GM12878 (cell line): ENCODE measurements around the gene CLCN2. TPM values are rescaled to one million over a fixed set of nuclear protein-coding genes. Genes with fewer than 3 reads are reported as not detected.

ENCODE experiments used
- ATAC-seq: fragments of 200-7000 bp; cut with Tn5 transposase; 3 replicates; pipeline ENCODE4 v1.9.1; 2020; ENCODE audit warnings: mild to moderate bottlenecking, moderate library complexity
- BruUV-seq: library from RNA; stranded (reverse); fragments of 400-500 nt; replicated peaks from 2 replicates; lab custom pipeline; 2021; lab: Mats Ljungman, UMichigan
- CTCF ChIA-PET: fragments of 300-600 bp; sonication (Branson Sonifier 250); formaldehyde crosslinking; extraction: SDS; loops from one replicate; lab custom pipeline; 2021; ENCODE audit warnings: inconsistent platforms; lab: Yijun Ruan, JAX
- POLR2A ChIA-PET: fragments of 350-600 bp; formaldehyde crosslinking; extraction: SDS; loops from one replicate; lab custom pipeline; 2021; ENCODE audit warnings: inconsistent platforms; lab: Charles Lee
- RAD21 ChIA-PET: fragments of 300-600 bp; sonication (Branson Sonifier 250); formaldehyde crosslinking; loops from one replicate; lab custom pipeline; 2023; ENCODE audit warnings: antibody characterized with exemption; ENCODE audit not compliant: unreplicated experiment; lab: Charles Lee
- SMC1A ChIA-PET: fragments of 300-600 bp; sonication (Branson Sonifier 250); formaldehyde crosslinking; loops from one replicate; lab custom pipeline; 2023; ENCODE audit not compliant: unreplicated experiment, uncharacterized antibody; lab: Charles Lee
- DNase-seq: peaks from one replicate; pipeline ENCODE4 v3.0.0-alpha.2; 2011; ENCODE audit warnings: low read depth, low spot score
- FAIRE-seq: peaks from 3 replicates; lab custom pipeline; 2011; peaks lifted over from hg19 to GRCh38; lab: Jason Lieb, UNC
- H2AFZ ChIP-seq: 2 replicates; pipeline ENCODE4 v1.6.0; 2011; ENCODE audit warnings: low read depth, low read length, control low read depth; ENCODE audit not compliant: control insufficient read depth
- H3K27ac ChIP-seq: 2 replicates; pipeline ENCODE4 v1.5.1; 2011; ENCODE audit warnings: control low read depth; ENCODE audit not compliant: control insufficient read depth, insufficient read depth
- H3K27me3 ChIP-seq, 2 experiments: replicated peaks in 1 of 2; 2 replicates each; pipeline versions ENCODE4 v1.6.0 to v1.6.1; 2011; ENCODE audit warnings: low read length in 1 of 2; ENCODE audit not compliant: control insufficient read depth in 2 of 2, insufficient read depth in 2 of 2
- H3K36me3 ChIP-seq, 2 experiments: 2 replicates each; pipeline ENCODE4 v1.5.1; 2011; ENCODE audit warnings: low read length in 1 of 2; ENCODE audit not compliant: control insufficient read depth in 2 of 2, insufficient read depth in 2 of 2
- H3K4me1 ChIP-seq: 2 replicates; pipeline ENCODE4 v1.6.1; 2011; ENCODE audit warnings: mild to moderate bottlenecking, low read length, moderate library complexity, mixed read lengths; ENCODE audit not compliant: control insufficient read depth, insufficient read depth
- H3K4me2 ChIP-seq: 2 replicates; pipeline ENCODE4 v1.6.0; 2011; ENCODE audit warnings: control low read depth; ENCODE audit not compliant: control insufficient read depth, insufficient read depth
- H3K4me3 ChIP-seq: fragments of 200-600 bp; sonication (generic); 2 replicates; pipeline ENCODE4 v1.5.1; 2016
- H3K79me2 ChIP-seq: 2 replicates; pipeline ENCODE4 v1.6.0; 2011; ENCODE audit warnings: low read length; ENCODE audit not compliant: control insufficient read depth, insufficient read depth
- H3K9ac ChIP-seq: 2 replicates; pipeline ENCODE4 v1.8.0; 2011; ENCODE audit warnings: low read length, control low read depth, mixed read lengths; ENCODE audit not compliant: control insufficient read depth, insufficient read depth
- H3K9me3 ChIP-seq: replicated peaks from 3 replicates; pipeline ENCODE4 v1.5.1; 2011; ENCODE audit warnings: mild to moderate bottlenecking, low read length; ENCODE audit not compliant: control insufficient read depth, insufficient read depth
- H4K20me1 ChIP-seq: 2 replicates; pipeline ENCODE4 v1.6.0; 2011; ENCODE audit not compliant: control insufficient read depth, insufficient read depth
- DPF2 ChIP-seq: fragments of 450-650 bp; IDR thresholded peaks from 2 replicates; pipeline ENCODE4 v1.6.1; 2017; ENCODE audit warnings: mild to moderate bottlenecking
- EGR1 ChIP-seq, 2 experiments: IDR thresholded peaks; 1 replicate in 1 of 2; 2 replicates in 1 of 2; pipeline ENCODE4 v1.6.1; 2011 to 2012; ENCODE audit warnings: low read depth in 2 of 2, low read length in 2 of 2, borderline replicate concordance in 1 of 2, mild to moderate bottlenecking in 1 of 2, moderate library complexity in 1 of 2
- IKZF1 ChIP-seq: fragments of 450-650 bp; conservative IDR thresholded peaks from 2 replicates; pipeline ENCODE4 v1.6.1; 2017; ENCODE audit warnings: antibody characterized with exemption, mild to moderate bottlenecking
- LARP7 ChIP-seq: fragments of 450-650 bp; IDR thresholded peaks from 2 replicates; pipeline ENCODE4 v1.6.1; 2017; ENCODE audit warnings: mild to moderate bottlenecking
- MTA3 ChIP-seq: IDR thresholded peaks from 2 replicates; pipeline ENCODE4 v1.6.1; 2012; ENCODE audit warnings: low read length, inconsistent platforms, borderline replicate concordance
- YY1 ChIP-seq: IDR thresholded peaks from 2 replicates; pipeline ENCODE4 v1.6.1; 2011; ENCODE audit warnings: low read depth, mild to moderate bottlenecking, low read length
- WGBS: methylation state at CpG from one replicate; pipeline ENCODE4 v1.1.6; 2016; ENCODE audit warnings: low lambda C conversion rate; ENCODE audit not compliant: insufficient replicate concordance, insufficient coverage; ENCODE audit errors: missing lambda C conversion rate; 5-methylcytosine and 5-hydroxymethylcytosine counted together
- in situ Hi-C: fragments of 300-500 bp; cut with MboI; formaldehyde crosslinking; loops from 9 replicates; pipeline ENCODE4 v1.14.3; 2018; ENCODE audit warnings: mixed read lengths
- intact Hi-C: fragments of 100-400 bp; cut with micrococcal nuclease; formaldehyde crosslinking; loops from one replicate; pipeline ENCODE4 v1.14.2; 2022; ENCODE audit not compliant: unreplicated experiment
- polyA plus RNA-seq, 11 experiments: library from polyadenylated mRNA; depleted of rRNA in 4 of 11; unstranded in 6 of 11; stranded (reverse) in 5 of 11; fragments of >200 nt; fragmentation: Nextera tagmentation in 4 of 11; fragmentation: Illumina TruSeq in 1 of 11; extraction: Ambion mirVana in 4 of 11; extraction: Trizol in 1 of 11; gene quantifications; 1 replicate in 1 of 11; 2 replicates in 10 of 11; pipeline versions ENCODE4 v1.2.1 to v1.2.3, GENCODE V29; 2011 to 2016; ENCODE audit warnings: inconsistent platforms in 2 of 11, missing spikeins in 2 of 11, low read depth in 1 of 11
- total RNA-seq, 4 experiments: library from RNA; depleted of rRNA in 3 of 4; stranded (reverse); fragments of >200 nt in 3 of 4; fragmentation: Illumina TruSeq in 1 of 4; extraction: Trizol in 1 of 4; gene quantifications; 2 replicates each; pipeline versions ENCODE4 v1.2.1 to v1.2.3, GENCODE V29; 2013 to 2021

The CLCN2 gene
- total and polyA plus RNA-seq, 10 of the 15 experiments (the other 5 are each of a cell fraction or from before 2014, with no cell fraction given), result 0.13 to 2.6 (median 0.85) TPM; not detected in 1

- no TSS peak for BruUV-seq
- 17% methylated on average over 14 of the region's 24 CpGs for WGBS
- 0 out of 2 replicates have a peak, but pooled peaks have one; percentile 25 for TF ChIP-seq IKZF1
- TF ChIP-seq EGR1 (IDR thresholded peaks at IDR 0.05; ENCODE audit: borderline replicate concordance in 1 of 2, low read depth in 2 of 2, low read length in 2 of 2), result no peak
- no peak for TF ChIP-seq MTA3
- 0 out of 2 replicates have a peak, but pooled peaks have one; percentile 17 for TF ChIP-seq DPF2
- peak; percentile 49; the same call in 1 of the 2 replicates for TF ChIP-seq LARP7
- TF ChIP-seq YY1, result peak; percentile 42; the same call in 1 of the 2 replicates
- no peak for DNase-seq
- Histone ChIP-seq H3K27me3 (no peaks in the 10 kb centered on the region; a peak in 1 of 4 replicates), H3K4me2 (peak overlapping the region; percentile 93), H3K36me3 (no peaks in the 10 kb centered on the region), H3K9ac (peak overlapping the region; percentile 61; the same call in 1 of the 2 replicates), H2AFZ (peak overlapping the region; percentile 75), H3K9me3 (no peaks in the 10 kb centered on the region), H3K4me1 (peaks cover 10% of the 10 kb centered on the region), H3K4me3 (peak overlapping the region; percentile 67), H4K20me1 (no peaks in the 10 kb centered on the region), H3K27ac (no peak overlapping the region), H3K79me2 (peaks cover 18% of the 10 kb centered on the region)
- FAIRE-seq, result no peak
- ChIA-PET CTCF (interaction anchor here (1.3 to 2.9 kb wide), 4 partner anchors 11 to 153 kb away, joined by 4 to 10 read pairs (median 4); no protein-coding TSS in a partner anchor), RAD21 (interaction anchor here (1.2 to 1.4 kb wide), 2 partner anchors 11 kb away, joined by 3 to 7 read pairs; no protein-coding TSS in a partner anchor), POLR2A (interaction anchor here (0.9 kb wide), 1 partner anchor 12 kb away, joined by 4 read pairs; no protein-coding TSS in a partner anchor), SMC1A (interaction anchor here (1.7 kb wide), 1 partner anchor 11 kb away, joined by 6 read pairs; no protein-coding TSS in a partner anchor)
- intact Hi-C loops, result loop anchor here (5.0 kb wide), 1 partner anchor 44 kb away; no protein-coding TSS in a partner anchor
- ATAC-seq, result no peak
- in situ Hi-C loops, result no loop called here
Measured at GRCh38 chr3:184360929-184361531, 375 bp downstream of the CLCN2 start.
